DOHH2 (cell line): ENCODE data around the gene POLD4.

Source experiments
- EZH2phosphoT487 ChIP-seq: fragments of 200-600 bp; sonication (generic); IDR thresholded peaks from 2 replicates; pipeline ENCODE4 v1.6.1; 2017; ENCODE audit warnings: borderline replicate concordance, mild to moderate bottlenecking, antibody characterized with exemption, low read length, moderate library complexity, mixed read lengths
- TF ChIP-seq, protein P1 (sequence below): fragments of 200-600 bp; sonication (generic); IDR thresholded peaks from one replicate; pipeline ENCODE4 v1.5.1; 2014; ENCODE audit warnings: antibody characterized with exemption, mild to moderate bottlenecking, low read depth, low read length; ENCODE audit not compliant: poor library complexity, severe bottlenecking

DNA sequence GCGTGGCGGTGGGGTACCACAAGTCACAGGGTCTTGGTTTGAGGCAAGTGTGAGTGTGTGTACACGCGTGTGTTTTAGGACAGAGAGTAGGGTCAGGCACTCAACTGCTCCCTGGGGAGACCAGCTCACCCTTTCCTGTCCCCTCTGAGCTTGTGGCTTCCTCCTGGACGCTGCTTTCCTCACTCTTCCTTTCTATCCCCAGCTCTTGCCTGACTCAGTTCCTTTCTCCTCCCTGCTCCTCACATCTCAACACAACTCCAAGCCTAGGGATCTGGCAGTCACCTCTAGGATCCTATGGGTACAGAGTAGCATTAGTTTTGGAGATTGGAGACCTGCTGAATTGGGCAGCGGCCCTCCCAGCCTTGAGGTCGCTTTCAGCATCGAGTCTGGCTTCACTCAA lies 15.9 kb upstream of the POLD4 start:
- TF ChIP-seq, protein P1, sequence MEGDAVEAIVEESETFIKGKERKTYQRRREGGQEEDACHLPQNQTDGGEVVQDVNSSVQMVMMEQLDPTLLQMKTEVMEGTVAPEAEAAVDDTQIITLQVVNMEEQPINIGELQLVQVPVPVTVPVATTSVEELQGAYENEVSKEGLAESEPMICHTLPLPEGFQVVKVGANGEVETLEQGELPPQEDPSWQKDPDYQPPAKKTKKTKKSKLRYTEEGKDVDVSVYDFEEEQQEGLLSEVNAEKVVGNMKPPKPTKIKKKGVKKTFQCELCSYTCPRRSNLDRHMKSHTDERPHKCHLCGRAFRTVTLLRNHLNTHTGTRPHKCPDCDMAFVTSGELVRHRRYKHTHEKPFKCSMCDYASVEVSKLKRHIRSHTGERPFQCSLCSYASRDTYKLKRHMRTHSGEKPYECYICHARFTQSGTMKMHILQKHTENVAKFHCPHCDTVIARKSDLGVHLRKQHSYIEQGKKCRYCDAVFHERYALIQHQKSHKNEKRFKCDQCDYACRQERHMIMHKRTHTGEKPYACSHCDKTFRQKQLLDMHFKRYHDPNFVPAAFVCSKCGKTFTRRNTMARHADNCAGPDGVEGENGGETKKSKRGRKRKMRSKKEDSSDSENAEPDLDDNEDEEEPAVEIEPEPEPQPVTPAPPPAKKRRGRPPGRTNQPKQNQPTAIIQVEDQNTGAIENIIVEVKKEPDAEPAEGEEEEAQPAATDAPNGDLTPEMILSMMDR: no peak
- TF ChIP-seq EZH2phosphoT487: no peak
